MM.1S (cell line): Measurements from ENCODE around the gene ADAD1.

Source experiments
- CTCF ChIP-seq: fragments of 300-600 bp; sonication (generic); IDR thresholded peaks from 2 replicates; pipeline ENCODE4 v1.5.1; 2016; ENCODE audit warnings: antibody characterized with exemption, low read length, mixed read lengths
- EZH2 ChIP-seq: fragments of 300-600 bp; sonication (generic); optimal IDR thresholded peaks from 2 replicates; pipeline ENCODE3; 2017; ENCODE audit warnings: low read depth, mild to moderate bottlenecking, antibody characterized with exemption, low read length, mixed read lengths

GRCh38 chr4:122476126-122476525 is 97.3 kb downstream of the ADAD1 start:
- TF ChIP-seq CTCF (no peak), EZH2 (no peak)
